ENCODE data around the gene KCNK1. TPM values are rescaled to one million over a fixed set of nuclear protein-coding genes. Genes with fewer than 3 reads are reported as not detected.

KCNK1 gene
- total RNA-seq, 1 donor from 2014 or later, result 7.3 TPM

DNA sequence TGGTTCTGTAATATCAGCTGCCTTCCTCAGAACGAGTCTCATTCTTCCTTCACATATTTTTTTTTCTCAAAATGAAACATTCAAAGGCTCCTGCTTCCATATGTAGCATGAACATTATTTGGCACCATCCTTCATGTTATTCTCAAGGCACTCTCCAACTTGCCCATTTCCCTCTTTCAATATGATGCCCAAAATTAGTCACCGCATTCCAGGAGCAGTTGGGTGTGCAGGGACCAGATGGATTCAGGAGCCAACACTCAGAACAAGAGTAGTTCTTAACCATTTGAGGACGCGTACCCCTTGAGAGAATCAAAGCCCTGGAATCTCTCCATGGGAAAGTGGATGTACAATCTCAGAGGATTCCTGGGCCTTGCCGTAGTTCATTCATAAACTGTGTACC lies 50.3 kb downstream of the KCNK1 start:
- H3K4me1 ChIP-seq, result no peaks in the 10 kb centered on the region
- no peak overlapping the region for H3K4me3 ChIP-seq
- ATAC-seq (no peak), DNase-seq (no peak)
- TF ChIP-seq, protein P1, sequence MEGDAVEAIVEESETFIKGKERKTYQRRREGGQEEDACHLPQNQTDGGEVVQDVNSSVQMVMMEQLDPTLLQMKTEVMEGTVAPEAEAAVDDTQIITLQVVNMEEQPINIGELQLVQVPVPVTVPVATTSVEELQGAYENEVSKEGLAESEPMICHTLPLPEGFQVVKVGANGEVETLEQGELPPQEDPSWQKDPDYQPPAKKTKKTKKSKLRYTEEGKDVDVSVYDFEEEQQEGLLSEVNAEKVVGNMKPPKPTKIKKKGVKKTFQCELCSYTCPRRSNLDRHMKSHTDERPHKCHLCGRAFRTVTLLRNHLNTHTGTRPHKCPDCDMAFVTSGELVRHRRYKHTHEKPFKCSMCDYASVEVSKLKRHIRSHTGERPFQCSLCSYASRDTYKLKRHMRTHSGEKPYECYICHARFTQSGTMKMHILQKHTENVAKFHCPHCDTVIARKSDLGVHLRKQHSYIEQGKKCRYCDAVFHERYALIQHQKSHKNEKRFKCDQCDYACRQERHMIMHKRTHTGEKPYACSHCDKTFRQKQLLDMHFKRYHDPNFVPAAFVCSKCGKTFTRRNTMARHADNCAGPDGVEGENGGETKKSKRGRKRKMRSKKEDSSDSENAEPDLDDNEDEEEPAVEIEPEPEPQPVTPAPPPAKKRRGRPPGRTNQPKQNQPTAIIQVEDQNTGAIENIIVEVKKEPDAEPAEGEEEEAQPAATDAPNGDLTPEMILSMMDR (IDR thresholded peaks at IDR 0.05), result no peak
- H3K27me3 ChIP-seq, result no peaks in the 10 kb centered on the region
- no peaks in the 10 kb centered on the region for H3K9me3 ChIP-seq
- no peak overlapping the region for H3K27ac ChIP-seq
- intact Hi-C loops (cut with DNase I), result no loop called here
- H3K36me3 ChIP-seq, result no peaks in the 10 kb centered on the region

DNA sequence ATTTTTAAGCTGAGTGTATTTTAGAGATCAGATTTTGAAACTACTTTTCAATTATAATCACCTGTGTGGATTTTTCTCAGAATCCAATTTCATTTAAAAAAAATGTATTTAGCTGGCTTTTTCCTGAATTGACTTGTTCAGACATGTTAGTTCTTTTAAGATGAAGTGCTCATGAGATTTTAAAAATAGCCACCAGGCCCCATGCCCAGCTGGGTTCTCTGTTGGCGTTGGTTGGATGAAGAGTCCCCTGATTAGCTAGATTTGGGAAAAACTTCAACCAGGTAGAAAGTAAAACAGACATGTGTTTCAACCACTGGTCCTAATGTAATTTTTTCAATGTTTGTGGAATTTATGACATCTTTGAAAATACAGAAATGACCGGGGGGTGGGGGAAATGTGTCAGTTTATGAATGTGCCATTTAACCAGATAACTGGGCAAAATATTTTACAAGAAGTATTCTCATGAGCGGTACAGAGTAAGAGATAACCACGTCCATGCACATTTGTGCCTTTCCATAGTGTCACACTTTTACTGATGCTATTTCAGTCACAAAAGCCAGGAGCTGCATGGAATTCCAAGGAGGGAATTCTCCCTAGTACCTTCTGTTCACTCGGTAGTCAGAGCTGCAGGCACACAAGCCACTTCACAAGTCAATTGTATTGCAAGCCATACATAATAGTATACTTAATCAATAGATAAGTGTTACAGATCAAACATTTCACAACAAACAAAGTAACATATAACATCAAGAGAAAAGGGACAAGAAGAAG lies 51.1 kb downstream of the KCNK1 start:
- TF ChIP-seq, protein P1 (IDR thresholded peaks at IDR 0.05), result no peak
- Histone ChIP-seq H3K4me3 (no peak overlapping the region), H3K27me3 (no peaks in the 10 kb centered on the region), H3K36me3 (no peaks in the 10 kb centered on the region), H3K4me1 (no peaks in the 10 kb centered on the region), H3K9me3 (no peaks in the 10 kb centered on the region), H3K27ac (no peak overlapping the region)
- ATAC-seq, result no peak
- intact Hi-C loops (cut with DNase I), result no loop called here
- no peak for DNase-seq

DNA sequence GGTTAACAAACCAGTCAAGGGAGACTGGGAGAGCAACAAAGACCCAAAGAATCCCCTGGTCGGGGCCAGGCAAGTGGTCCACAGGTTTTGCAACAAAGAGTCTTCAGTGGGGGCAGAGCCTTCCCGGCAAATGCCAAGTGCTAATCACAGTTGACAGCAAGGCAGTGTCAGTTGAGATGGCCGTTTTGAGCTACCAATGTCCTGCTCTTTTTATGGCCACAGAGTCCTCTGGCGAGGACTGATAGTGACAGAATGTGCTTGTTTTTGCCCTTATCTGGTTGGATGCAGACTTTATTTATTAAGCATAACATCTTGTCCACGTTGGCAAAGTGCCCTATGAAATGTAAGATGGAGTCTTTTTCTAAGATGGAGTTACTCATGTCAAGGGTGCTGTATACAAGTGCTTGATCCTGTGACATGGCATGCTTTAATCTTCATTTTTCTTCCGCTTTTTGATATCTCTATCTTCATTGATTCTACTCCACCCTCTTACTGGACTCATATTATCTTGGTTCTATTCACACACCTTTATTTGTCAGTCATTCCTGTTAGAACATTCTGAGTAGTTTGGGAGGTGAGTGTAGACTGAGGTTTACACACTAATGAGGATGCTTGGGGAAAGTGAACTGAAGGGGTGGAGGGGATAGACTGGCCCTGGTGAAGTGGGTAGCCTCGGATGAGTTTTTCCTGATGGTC lies 51.8 kb downstream of the KCNK1 start:
- ATAC-seq, result no peak

DNA sequence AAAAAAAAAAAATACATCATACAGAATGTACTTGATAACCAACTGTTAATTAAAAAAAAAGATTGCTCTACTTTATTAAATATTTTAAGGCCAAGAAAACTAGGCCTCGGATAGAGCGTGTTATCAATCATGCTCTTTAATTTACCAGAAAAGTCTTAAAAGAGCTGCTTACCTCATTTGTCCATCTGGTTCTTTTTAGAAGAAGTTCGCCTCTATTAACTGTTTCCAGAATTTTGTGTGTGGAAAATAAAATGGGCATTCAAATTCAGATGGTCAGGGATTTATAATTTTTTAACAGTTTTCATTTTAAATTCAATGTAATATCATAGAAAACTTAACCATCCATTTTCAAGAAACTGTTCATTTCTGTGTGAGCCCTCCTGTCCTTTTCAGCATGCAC lies 53.8 kb downstream of the KCNK1 start:
- H3K27ac ChIP-seq, result no peak overlapping the region
- intact Hi-C loops (cut with DNase I), result no loop called here

More for the DNA sequence above, 51.8 kb downstream of the KCNK1 start:
- TF ChIP-seq, protein P1 (IDR thresholded peaks at IDR 0.05), result no peak
- Histone ChIP-seq H3K4me1 (no peaks in the 10 kb centered on the region), H3K36me3 (no peaks in the 10 kb centered on the region), H3K27me3 (no peaks in the 10 kb centered on the region), H3K27ac (no peak overlapping the region), H3K4me3 (no peak overlapping the region), H3K9me3 (no peaks in the 10 kb centered on the region)
- intact Hi-C loops (cut with DNase I), result no loop called here
- DNase-seq, result no peak

DNA sequence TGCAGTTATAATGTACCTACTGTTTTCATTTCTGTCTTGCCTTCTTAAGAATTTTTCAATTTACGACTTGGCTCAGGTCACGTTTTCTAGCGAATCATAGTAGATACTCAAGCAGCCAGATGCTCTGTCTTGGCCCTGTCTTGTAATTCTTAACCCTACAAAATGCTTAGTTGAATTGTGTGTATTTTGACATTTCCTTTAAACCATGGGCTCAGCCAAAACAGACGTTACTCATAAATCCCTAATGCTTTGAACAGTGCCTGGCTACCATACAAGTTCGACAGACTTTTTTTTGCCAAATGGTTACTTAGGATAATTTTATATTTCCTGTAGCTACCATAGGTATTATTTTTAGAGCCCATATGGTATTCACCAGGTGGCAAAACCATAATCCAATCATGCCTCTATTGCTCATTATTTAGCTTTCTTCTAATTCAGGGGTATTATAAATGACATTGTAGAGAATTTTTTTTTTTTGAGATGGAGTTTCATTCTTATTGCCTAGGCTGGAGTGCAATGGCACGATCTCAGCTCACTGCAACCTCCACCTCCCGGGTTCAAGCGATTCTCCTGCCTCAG lies 54.3 kb downstream of the KCNK1 start:
- no peak overlapping the region for H3K4me3 ChIP-seq
- no peak for ATAC-seq
- no peak for DNase-seq
- no peak overlapping the region for H3K27ac ChIP-seq
- no peaks in the 10 kb centered on the region for H3K4me1 ChIP-seq
- H3K36me3 ChIP-seq, result no peaks in the 10 kb centered on the region
- no peaks in the 10 kb centered on the region for H3K9me3 ChIP-seq
- intact Hi-C loops (cut with DNase I), result no loop called here
- no peaks in the 10 kb centered on the region for H3K27me3 ChIP-seq
- TF ChIP-seq, protein P1 (IDR thresholded peaks at IDR 0.05), result no peak

More for the DNA sequence above, 53.8 kb downstream of the KCNK1 start:
- Histone ChIP-seq H3K4me3 (no peak overlapping the region), H3K36me3 (no peaks in the 10 kb centered on the region), H3K27me3 (no peaks in the 10 kb centered on the region), H3K9me3 (no peaks in the 10 kb centered on the region), H3K4me1 (no peaks in the 10 kb centered on the region)
- no peak for DNase-seq
- ATAC-seq, result no peak
- TF ChIP-seq, protein P1 (IDR thresholded peaks at IDR 0.05), result no peak
